ENCODE measurements around the gene EXOSC7. TPM values are rescaled to one million over a fixed set of nuclear protein-coding genes. Genes with fewer than 3 reads are reported as not detected.

Gene EXOSC7
- total and polyA plus RNA-seq, 9 donors: 39.5 to 51.4 (median 43.3) TPM

DNA sequence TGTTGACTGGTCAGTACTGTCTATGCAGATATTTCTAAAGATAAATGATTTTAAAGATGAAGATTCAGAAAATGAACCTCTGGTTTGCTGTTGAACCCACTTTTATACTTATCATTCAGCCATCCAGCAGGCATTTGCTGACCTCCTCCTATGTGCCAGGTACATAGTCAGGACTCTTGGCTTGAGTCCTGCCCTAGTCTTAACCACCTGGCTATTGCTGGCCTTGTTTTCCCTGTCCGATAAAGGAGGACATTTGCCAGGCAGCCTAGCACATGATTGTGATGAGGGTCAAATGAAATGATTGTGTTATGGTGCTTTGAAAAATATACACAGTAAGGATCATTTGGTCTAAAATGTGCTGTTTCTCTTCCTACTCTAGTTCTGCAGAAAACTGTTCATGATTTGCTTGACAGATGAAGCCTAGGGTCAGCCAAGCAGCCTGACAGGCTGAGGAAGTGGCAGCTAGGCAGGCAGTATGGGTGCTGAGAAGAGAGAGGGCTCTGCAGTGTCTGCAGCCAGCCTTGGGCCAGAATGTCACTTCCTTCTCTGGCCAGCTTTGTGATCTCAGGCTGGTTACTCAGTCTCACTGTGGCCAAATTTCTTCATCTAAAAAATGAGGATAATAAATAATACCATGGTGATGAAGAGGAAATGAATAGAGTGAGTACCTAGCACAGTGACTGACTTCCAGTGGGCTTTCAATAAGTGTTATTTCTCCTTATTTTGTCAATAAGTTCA lies 13.8 kb downstream of the EXOSC7 start:
- Histone ChIP-seq H3K4me3 (ENCODE audit: low read length) (no peak overlapping the region), H3K4me1 (ENCODE audit: control insufficient read depth, insufficient read depth, low read length) (peaks cover 2% of the 10 kb centered on the region), H3K9me3 (replicated peaks; ENCODE audit: control insufficient read depth, low read depth, low read length) (no peaks in the 10 kb centered on the region), H3K36me3 (ENCODE audit: control insufficient read depth, insufficient read depth, low read length) (peaks cover 36% of the 10 kb centered on the region), H3K27me3 (ENCODE audit: control insufficient read depth, insufficient read depth, low read length) (no peaks in the 10 kb centered on the region), H3K27ac (ENCODE audit: low read length) (no peak overlapping the region)
- DNase-seq: no peak
- no CpG with 5 or more reads among the region's 1 CpG for WGBS (ENCODE audit: insufficient coverage)

DNA sequence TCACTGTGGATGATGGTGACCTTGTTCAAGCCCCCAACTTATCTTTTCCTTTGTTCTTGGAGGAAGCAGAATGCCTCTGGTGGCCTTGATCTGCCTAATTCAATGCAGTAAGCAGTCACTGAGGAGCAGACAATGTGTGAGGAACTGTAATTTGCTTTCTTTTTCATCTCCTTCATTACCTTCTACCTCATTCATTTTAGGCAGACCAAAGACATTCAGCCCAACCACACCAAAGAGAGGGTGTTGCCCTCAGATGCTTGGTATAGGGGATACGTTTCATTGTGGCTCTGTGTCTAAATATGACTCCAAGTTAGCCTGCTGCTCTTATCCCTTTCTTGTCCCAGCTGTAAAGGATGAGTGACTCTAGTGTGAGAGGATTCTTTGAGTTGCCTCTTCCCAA lies 15.3 kb downstream of the EXOSC7 start:
- no peaks in the 10 kb centered on the region for H3K9me3 ChIP-seq (replicated peaks; ENCODE audit: control insufficient read depth, low read depth, low read length)
- no peak overlapping the region for H3K27ac ChIP-seq (ENCODE audit: low read length)
- H3K4me1 ChIP-seq (ENCODE audit: control insufficient read depth, insufficient read depth, low read length): peaks cover 10% of the 10 kb centered on the region
- H3K36me3 ChIP-seq (ENCODE audit: control insufficient read depth, insufficient read depth, low read length): peaks cover 36% of the 10 kb centered on the region
- no CpG with 5 or more reads among the region's 1 CpG for WGBS (ENCODE audit: insufficient coverage)
- DNase-seq: no peak
- H3K4me3 ChIP-seq (ENCODE audit: low read length): no peak overlapping the region
- no peaks in the 10 kb centered on the region for H3K27me3 ChIP-seq (ENCODE audit: control insufficient read depth, insufficient read depth, low read length)

DNA sequence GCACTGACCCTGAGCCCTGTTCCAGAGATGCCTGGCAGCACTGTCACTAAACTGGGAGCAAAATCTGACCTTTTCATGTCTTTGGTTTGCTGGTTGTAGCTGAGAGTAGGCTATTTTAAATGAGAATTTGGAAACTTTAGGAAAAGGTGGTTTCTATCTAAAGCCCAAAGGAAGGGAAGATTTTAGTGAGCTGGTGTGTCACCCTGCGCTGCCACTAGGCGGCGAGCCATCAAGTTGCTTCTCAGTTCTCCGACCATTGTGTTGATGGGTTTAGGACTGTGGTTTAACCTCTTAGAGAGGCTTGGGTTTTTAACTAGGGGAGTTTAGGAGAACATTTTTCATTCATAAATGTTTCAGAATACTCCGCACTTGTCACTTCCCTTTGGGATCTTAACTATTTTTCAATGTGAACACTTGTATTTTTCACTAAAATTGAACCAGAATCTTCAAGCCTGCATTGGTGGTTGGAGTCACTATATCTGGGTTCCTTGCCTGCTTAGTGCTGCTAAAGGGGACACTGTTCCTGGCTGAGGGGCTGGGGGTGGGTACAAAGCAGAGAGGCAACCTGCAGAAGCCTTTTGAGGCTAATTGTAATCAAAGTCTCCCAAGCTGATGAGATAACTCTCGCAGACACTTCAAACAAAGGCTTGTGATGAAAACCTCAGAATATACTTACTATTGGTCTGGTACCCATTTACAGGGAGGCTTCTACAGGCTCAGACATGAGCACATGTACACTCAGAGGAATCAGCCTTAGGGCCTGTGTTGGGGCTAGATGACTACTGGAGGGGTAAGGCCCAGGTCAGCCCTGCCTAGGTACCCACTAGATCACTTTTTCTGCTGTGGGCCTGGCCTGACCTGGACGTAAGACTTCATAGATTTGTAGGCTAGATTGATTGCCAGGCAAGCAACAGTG lies 16.8 kb downstream of the EXOSC7 start:
- no peaks in the 10 kb centered on the region for H3K27me3 ChIP-seq (ENCODE audit: control insufficient read depth, insufficient read depth, low read length)
- peaks cover 48% of the 10 kb centered on the region for H3K36me3 ChIP-seq (ENCODE audit: control insufficient read depth, insufficient read depth, low read length)
- no peak overlapping the region for H3K4me3 ChIP-seq (ENCODE audit: low read length)
- WGBS (ENCODE audit: insufficient coverage): 62% methylated on average over 4 of the region's 7 CpGs
- peaks cover 10% of the 10 kb centered on the region for H3K4me1 ChIP-seq (ENCODE audit: control insufficient read depth, insufficient read depth, low read length)
- DNase-seq: no peak
- H3K9me3 ChIP-seq (replicated peaks; ENCODE audit: control insufficient read depth, low read depth, low read length): no peaks in the 10 kb centered on the region
- H3K27ac ChIP-seq (ENCODE audit: low read length): no peak overlapping the region

DNA sequence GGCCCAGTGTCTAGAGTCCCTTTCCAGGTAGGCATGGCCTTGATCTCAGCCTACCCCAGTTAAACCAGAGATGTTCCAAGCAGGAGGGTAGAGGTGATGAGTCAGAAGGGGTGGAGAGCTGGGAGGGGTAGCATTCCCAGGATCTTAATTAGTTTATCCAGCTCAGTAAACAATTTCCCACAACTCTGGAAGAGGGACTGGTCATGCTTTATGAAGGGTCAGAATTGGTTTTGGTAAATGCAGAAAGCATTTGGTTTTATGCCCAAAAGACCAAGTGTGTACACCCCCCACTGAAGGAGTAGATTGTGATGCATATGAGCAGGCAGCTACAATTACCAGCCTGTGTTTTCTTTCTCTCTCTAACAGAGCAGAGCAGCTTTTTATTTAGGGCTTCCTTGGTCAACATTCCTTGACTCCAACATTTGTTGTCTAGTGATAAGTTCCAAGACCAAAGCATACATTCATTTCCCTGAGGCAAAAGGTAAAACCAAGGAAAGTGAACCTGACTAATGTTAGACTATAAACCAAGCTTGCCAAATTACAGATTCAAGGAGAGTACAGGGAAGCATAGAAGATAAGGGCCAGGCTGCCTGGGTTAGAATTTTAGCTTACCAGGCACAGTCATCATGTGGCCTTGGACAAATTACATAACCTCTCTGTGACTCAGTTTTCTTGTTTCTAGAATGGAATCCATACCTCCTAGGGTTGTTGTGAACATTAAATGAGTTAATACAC lies 17.6 kb downstream of the EXOSC7 start:
- Histone ChIP-seq H3K9me3 (replicated peaks; ENCODE audit: control insufficient read depth, low read depth, low read length) (no peaks in the 10 kb centered on the region), H3K4me3 (ENCODE audit: low read length) (no peak overlapping the region), H3K36me3 (ENCODE audit: control insufficient read depth, insufficient read depth, low read length) (peaks cover 56% of the 10 kb centered on the region), H3K27me3 (ENCODE audit: control insufficient read depth, insufficient read depth, low read length) (no peaks in the 10 kb centered on the region), H3K27ac (ENCODE audit: low read length) (no peak overlapping the region), H3K4me1 (ENCODE audit: control insufficient read depth, insufficient read depth, low read length) (peaks cover 10% of the 10 kb centered on the region)
- DNase-seq: no peak

DNA sequence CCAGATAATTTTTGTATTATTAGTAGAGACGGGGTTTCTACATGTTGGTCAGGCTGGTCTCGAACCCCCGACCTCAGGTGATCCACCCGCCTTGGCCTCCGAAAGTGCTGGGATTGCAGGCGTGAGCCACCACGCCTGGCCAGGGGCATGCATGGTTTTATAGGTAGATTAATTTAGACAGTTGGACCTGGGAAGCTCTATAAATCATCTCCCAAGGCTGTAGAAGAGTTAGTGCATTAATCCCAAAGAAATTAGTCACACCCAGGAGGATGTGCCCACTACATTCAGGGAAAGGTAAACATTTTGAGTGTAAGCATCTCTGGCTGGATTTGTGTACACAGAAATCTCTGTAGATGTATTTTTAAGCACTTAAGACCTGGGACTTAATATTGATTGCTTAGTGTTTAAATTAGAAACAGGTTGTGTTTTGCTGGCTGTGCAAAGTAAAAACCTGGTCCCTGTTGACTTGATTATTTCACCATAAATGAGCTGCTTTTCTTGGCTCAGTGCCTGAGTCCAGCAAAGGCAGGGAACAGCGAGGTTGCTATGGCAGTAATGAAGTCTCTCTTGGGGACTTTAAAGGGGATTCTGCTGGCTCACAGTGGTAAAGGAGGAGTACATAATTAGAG lies 19.2 kb downstream of the EXOSC7 start:
- no peak overlapping the region for H3K27ac ChIP-seq (ENCODE audit: low read length)
- peak; percentile 93 for DNase-seq
- WGBS (ENCODE audit: insufficient coverage): 40% methylated on average over 5 of the region's 8 CpGs
- H3K9me3 ChIP-seq (replicated peaks; ENCODE audit: control insufficient read depth, low read depth, low read length): no peaks in the 10 kb centered on the region
- H3K27me3 ChIP-seq (ENCODE audit: control insufficient read depth, insufficient read depth, low read length): no peaks in the 10 kb centered on the region
- H3K4me3 ChIP-seq (ENCODE audit: low read length): no peak overlapping the region
- H3K36me3 ChIP-seq (ENCODE audit: control insufficient read depth, insufficient read depth, low read length): peaks cover 56% of the 10 kb centered on the region
- H3K4me1 ChIP-seq (ENCODE audit: control insufficient read depth, insufficient read depth, low read length): peaks cover 10% of the 10 kb centered on the region

DNA sequence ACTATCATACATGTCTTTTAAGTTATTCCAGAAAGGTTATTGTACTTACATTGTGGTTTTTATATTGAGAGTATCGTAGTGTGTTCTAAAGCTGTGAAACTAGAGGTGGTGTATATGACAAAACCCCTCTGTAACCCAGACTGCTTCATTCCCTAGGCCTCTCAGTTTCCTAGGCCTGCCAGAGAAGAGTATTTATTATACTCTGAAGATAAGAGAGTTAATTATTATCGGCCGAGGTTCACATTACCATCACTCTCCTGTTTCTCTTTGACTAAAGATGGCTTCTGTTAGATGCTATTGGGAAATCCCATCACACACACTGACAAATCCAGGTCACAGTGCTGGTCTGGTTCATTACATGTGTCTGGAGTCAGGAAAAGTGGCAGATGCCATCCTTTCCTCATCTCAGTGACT lies 20.5 kb downstream of the EXOSC7 start:
- peaks cover 55% of the 10 kb centered on the region for H3K36me3 ChIP-seq (ENCODE audit: control insufficient read depth, insufficient read depth, low read length)
- WGBS (ENCODE audit: insufficient coverage): no CpG with 5 or more reads among the region's 3 CpGs

DNA sequence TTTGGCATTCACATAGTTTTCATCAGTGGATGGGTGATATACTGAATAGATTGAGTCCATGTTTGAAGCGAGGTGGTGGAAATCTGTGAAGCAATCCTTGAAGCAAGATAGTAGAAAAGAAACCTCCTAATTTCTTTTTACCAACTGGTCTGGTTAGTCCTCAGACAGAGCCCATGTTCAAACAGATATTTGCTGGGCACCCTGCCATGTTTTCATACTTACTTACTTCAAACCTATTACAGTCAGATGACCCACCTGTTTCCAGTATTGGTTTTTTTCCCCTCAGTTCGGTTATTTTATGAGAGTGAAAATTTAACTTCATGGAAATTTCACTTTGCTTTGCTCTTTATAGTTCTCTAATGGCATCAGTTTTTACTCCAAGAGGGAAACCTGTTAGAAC lies 23.7 kb downstream of the EXOSC7 start:
- Histone ChIP-seq H3K4me1 (ENCODE audit: control insufficient read depth, insufficient read depth, low read length) (peaks cover 18% of the 10 kb centered on the region), H3K4me3 (ENCODE audit: low read length) (no peak overlapping the region), H3K36me3 (ENCODE audit: control insufficient read depth, insufficient read depth, low read length) (peaks cover 44% of the 10 kb centered on the region), H3K27ac (ENCODE audit: low read length) (no peak overlapping the region), H3K27me3 (ENCODE audit: control insufficient read depth, insufficient read depth, low read length) (no peaks in the 10 kb centered on the region), H3K9me3 (replicated peaks; ENCODE audit: control insufficient read depth, low read depth, low read length) (no peaks in the 10 kb centered on the region)
- WGBS (ENCODE audit: insufficient coverage): no CpG with 5 or more reads among the region's 2 CpGs
- no peak for DNase-seq

More for the DNA sequence above, 20.5 kb downstream of the EXOSC7 start:
- Histone ChIP-seq H3K4me1 (ENCODE audit: control insufficient read depth, insufficient read depth, low read length) (peaks cover 10% of the 10 kb centered on the region), H3K9me3 (replicated peaks; ENCODE audit: control insufficient read depth, low read depth, low read length) (no peaks in the 10 kb centered on the region), H3K27ac (ENCODE audit: low read length) (no peak overlapping the region), H3K27me3 (ENCODE audit: control insufficient read depth, insufficient read depth, low read length) (no peaks in the 10 kb centered on the region), H3K4me3 (ENCODE audit: low read length) (no peak overlapping the region)
- DNase-seq: no peak

DNA sequence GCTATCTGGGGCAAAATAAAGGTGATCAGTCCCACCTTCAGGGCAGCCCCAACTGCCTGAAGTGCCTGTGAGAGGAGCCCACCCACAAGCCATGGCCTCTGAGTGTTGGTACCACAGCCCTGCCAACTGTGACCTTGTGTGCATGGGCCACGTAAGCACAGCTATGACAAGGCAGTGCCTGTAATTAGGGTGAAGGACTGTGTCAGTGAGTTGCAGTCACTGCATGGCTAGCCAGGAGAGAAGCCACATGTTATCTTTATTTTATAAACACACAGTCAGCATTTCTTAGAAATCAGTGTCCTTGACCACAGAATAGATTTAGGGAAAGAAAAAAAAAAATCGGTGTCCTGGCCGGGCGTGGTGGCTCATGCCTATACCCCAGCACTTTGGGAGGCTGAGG lies 24.8 kb downstream of the EXOSC7 start:
- Histone ChIP-seq H3K4me1 (ENCODE audit: control insufficient read depth, insufficient read depth, low read length) (peaks cover 12% of the 10 kb centered on the region), H3K36me3 (ENCODE audit: control insufficient read depth, insufficient read depth, low read length) (peaks cover 51% of the 10 kb centered on the region), H3K4me3 (ENCODE audit: low read length) (no peak overlapping the region), H3K27ac (ENCODE audit: low read length) (no peak overlapping the region), H3K9me3 (replicated peaks; ENCODE audit: control insufficient read depth, low read depth, low read length) (no peaks in the 10 kb centered on the region), H3K27me3 (ENCODE audit: control insufficient read depth, insufficient read depth, low read length) (no peaks in the 10 kb centered on the region)
- WGBS (ENCODE audit: insufficient coverage): 96% methylated on average over 3 of the region's 4 CpGs
- no peak for DNase-seq

DNA sequence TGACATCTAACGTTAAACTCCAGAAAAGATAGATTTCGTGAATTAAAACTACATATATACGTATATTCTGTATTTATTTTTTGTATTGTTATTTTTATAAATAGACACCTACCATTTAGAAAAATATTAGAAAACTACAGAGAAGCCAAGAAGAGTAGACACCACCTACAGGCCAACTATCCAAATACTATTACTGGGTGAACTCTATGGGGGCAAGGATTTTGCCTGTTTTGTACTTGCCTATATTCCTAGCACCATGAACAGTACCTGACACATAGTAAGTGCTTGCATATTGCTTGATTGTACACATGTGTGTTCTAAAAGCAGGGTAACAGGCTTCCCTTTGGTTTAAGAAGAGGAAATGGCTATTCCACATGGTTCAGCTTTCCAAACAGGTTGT lies 25.7 kb downstream of the EXOSC7 start:
- no peaks in the 10 kb centered on the region for H3K9me3 ChIP-seq (replicated peaks; ENCODE audit: control insufficient read depth, low read depth, low read length)
- no peaks in the 10 kb centered on the region for H3K27me3 ChIP-seq (ENCODE audit: control insufficient read depth, insufficient read depth, low read length)
- no peak overlapping the region for H3K27ac ChIP-seq (ENCODE audit: low read length)
- H3K4me3 ChIP-seq (ENCODE audit: low read length): no peak overlapping the region
- H3K36me3 ChIP-seq (ENCODE audit: control insufficient read depth, insufficient read depth, low read length): peaks cover 48% of the 10 kb centered on the region
- peaks cover 10% of the 10 kb centered on the region for H3K4me1 ChIP-seq (ENCODE audit: control insufficient read depth, insufficient read depth, low read length)
- DNase-seq: no peak
- WGBS (ENCODE audit: insufficient coverage): no CpG with 5 or more reads among the region's 3 CpGs
